Mesothelial cell of epicardium (in vitro differentiated cells): Measurements from ENCODE around the gene ATF7IP. TPM values are rescaled to one million over a fixed set of nuclear protein-coding genes. Genes with fewer than 3 reads are reported as not detected.
"Not testable (repeated sequence)": the region's sequence is repeated elsewhere in the genome, so short reads cannot be mapped to it uniquely, and the experiment has no call there.

Experiments used
- DNase-seq, 2 experiments: peaks; one replicate each; pipeline ENCODE4 v3.0.0; 2021; ENCODE audit warnings: low spot score in 2 of 2; ENCODE audit not compliant: unreplicated experiment in 2 of 2
- H3K27ac Mint-ChIP-seq: 2 replicates; pipeline ENCODE4 v1.8.0; 2021; ENCODE audit warnings: mixed read lengths
- H3K27me3 Mint-ChIP-seq: 2 replicates; pipeline ENCODE4 v1.8.0; 2021; ENCODE audit warnings: low read depth, mixed read lengths
- H3K36me3 Mint-ChIP-seq: 2 replicates; pipeline ENCODE4 v1.8.0; 2021; ENCODE audit warnings: mixed read lengths
- H3K4me1 Mint-ChIP-seq: 2 replicates; pipeline ENCODE4 v1.8.0; 2021; ENCODE audit warnings: mixed read lengths
- H3K4me3 Mint-ChIP-seq: 2 replicates; pipeline ENCODE4 v1.8.0; 2021; ENCODE audit warnings: mild to moderate bottlenecking, moderate library complexity, mixed read lengths
- H3K9me3 Mint-ChIP-seq: 2 replicates; pipeline ENCODE4 v1.8.0; 2021; ENCODE audit warnings: mixed read lengths
- CTCF ChIP-seq: fragments of 200-600 bp; sonication (generic); IDR thresholded peaks from one replicate; pipeline ENCODE4 v1.5.0; 2021; ENCODE audit warnings: antibody characterized with exemption; ENCODE audit not compliant: unreplicated experiment
- total RNA-seq: library from RNA; stranded (reverse); gene quantifications from 3 replicates; pipeline ENCODE4 v1.2.1, GENCODE V29; 2021

The ATF7IP gene
- total RNA-seq, 1 donor from 2014 or later = 192 TPM

- no peaks in the 10 kb centered on the region for H3K4me1 Mint-ChIP-seq
These were observed 38.8 kb upstream of the ATF7IP start for GRCh38 chr12:14326699-14327098.

DNA sequence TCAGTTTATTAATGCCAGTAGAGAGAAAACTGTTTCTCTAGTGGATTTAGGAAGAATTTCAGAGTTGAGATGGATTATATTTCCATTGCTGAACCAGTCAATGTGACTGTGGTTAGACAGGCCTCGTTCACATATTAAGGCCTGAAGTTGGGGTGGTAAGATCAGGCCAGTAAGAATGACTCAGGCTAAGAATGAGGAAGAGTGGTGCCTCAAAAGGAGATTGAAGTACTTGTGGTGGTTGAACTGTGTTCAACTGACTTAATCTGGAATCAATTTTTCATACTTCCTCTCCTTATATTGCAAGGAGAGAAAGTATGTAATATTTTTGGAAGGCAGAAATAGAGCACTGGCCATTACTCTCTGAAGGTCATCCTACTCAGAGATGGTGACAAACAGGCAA, 37.8 kb upstream of the ATF7IP start:
- no peak for DNase-seq
- H3K9me3 Mint-ChIP-seq = peaks cover 12% of the 10 kb centered on the region
- no peaks in the 10 kb centered on the region for H3K27me3 Mint-ChIP-seq
- no peak for TF ChIP-seq CTCF
- no peak overlapping the region for H3K27ac Mint-ChIP-seq
- no peaks in the 10 kb centered on the region for H3K4me1 Mint-ChIP-seq
- no peaks in the 10 kb centered on the region for H3K36me3 Mint-ChIP-seq
- H3K4me3 Mint-ChIP-seq = no peak overlapping the region

More at GRCh38 chr12:14326699-14327098, 38.8 kb upstream of the ATF7IP start:
- no peaks in the 10 kb centered on the region for H3K36me3 Mint-ChIP-seq
- H3K9me3 Mint-ChIP-seq = peaks cover 8% of the 10 kb centered on the region
- no peaks in the 10 kb centered on the region for H3K27me3 Mint-ChIP-seq
- H3K4me3 Mint-ChIP-seq = no peak overlapping the region
- H3K27ac Mint-ChIP-seq = no peak overlapping the region
- DNase-seq = no peak
- TF ChIP-seq CTCF = no peak

DNA sequence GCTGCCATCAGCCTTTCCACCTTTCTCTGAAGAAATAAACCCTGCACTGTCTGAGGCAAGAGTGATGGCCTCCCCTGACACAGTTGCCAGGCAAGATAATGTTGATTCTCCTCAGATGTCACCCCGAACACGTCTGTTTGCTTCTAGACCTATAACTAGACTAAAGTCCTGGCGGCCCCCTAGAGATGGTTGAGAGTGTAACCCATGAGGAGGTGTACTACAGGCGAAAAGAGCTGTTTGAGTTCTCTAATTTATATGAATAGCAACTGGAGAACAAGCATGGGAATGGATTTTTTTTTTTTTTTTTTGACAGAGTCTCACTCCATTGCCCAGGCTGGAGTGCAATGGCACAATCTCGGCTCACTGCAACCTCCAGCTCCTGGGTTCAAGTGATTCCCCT, 33.0 kb upstream of the ATF7IP start:
- no peak overlapping the region for H3K4me3 Mint-ChIP-seq
- no peaks in the 10 kb centered on the region for H3K27me3 Mint-ChIP-seq
- DNase-seq = no peak
- H3K4me1 Mint-ChIP-seq = no peaks in the 10 kb centered on the region
- H3K36me3 Mint-ChIP-seq = peaks cover 2% of the 10 kb centered on the region
- TF ChIP-seq CTCF = no peak
- H3K27ac Mint-ChIP-seq = no peak overlapping the region
- peaks cover 28% of the 10 kb centered on the region for H3K9me3 Mint-ChIP-seq

- no peak overlapping the region for H3K4me3 Mint-ChIP-seq
- peaks cover 5% of the 10 kb centered on the region for H3K36me3 Mint-ChIP-seq
- no peak overlapping the region for H3K27ac Mint-ChIP-seq
- H3K9me3 Mint-ChIP-seq = peaks cover 61% of the 10 kb centered on the region
- no peaks in the 10 kb centered on the region for H3K4me1 Mint-ChIP-seq
- no peak for DNase-seq
- TF ChIP-seq CTCF = no peak
- H3K27me3 Mint-ChIP-seq = no peaks in the 10 kb centered on the region
These were observed 25.1 kb upstream of the ATF7IP start for GRCh38 chr12:14340371-14340770.

DNA sequence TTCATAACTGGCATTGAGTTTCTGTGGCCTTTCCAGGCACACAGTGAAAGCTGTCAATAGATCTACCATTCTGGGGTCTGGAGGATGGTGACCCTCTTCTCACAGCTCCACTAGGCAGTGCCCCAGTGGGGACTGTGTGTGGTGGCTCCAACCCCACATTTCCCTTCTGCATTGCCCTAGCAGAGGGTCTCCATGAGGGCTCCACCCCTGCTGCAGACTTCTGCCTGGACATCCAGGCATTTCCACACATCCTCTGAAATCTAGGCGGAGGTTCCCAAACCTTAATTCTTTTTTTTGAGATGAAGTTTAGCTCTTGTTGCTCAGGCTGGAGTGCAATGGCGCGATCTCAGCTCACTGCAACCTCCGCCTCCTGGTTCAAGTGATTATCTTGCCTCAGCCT, 14.0 kb upstream of the ATF7IP start:
- peaks cover 39% of the 10 kb centered on the region for H3K9me3 Mint-ChIP-seq
- H3K27me3 Mint-ChIP-seq, H3K4me1 Mint-ChIP-seq, H3K27ac Mint-ChIP-seq, H3K4me3 Mint-ChIP-seq, DNase-seq: not testable (repeated sequence)
- H3K36me3 Mint-ChIP-seq = peaks cover 17% of the 10 kb centered on the region

DNA sequence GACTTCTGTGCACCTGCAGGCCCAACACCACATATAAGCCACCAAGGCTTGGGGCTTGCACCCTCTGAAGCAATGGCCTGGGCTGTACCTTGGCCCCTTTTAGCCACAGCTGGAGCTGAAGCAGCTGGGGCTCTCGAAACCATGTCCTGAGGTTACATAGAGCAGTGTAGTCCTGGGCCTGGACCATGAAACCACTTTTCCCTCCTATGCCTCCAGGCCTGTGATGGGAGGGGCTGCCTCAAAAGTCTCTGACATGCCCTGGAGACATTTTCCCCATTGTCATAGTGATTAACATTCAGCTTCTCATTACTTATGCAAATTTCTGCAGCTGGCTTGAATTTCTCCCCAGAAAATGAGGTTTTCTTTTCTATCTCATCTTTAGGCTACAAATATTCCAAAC, 13.4 kb upstream of the ATF7IP start:
- H3K27me3 Mint-ChIP-seq, DNase-seq, H3K4me3 Mint-ChIP-seq, H3K27ac Mint-ChIP-seq, H3K4me1 Mint-ChIP-seq: not testable (repeated sequence)
- Mint-ChIP-seq H3K36me3 (peaks cover 17% of the 10 kb centered on the region), H3K9me3 (peaks cover 39% of the 10 kb centered on the region)

- not testable (repeated sequence) for H3K27ac Mint-ChIP-seq, H3K27me3 Mint-ChIP-seq, H3K4me3 Mint-ChIP-seq, DNase-seq, H3K4me1 Mint-ChIP-seq
- Mint-ChIP-seq H3K36me3 (peaks cover 17% of the 10 kb centered on the region), H3K9me3 (peaks cover 31% of the 10 kb centered on the region)
These were observed 10.8 kb upstream of the ATF7IP start for GRCh38 chr12:14354665-14355064.
